Right lobe of liver (tissue), 4 donors: Measurements from ENCODE around the gene HLA-DPB1.

Experiments used
- POLR2A ChIP-seq: fragments of 450-650 bp; IDR thresholded peaks from one replicate; pipeline ENCODE4 v1.6.1; 2017; ENCODE audit warnings: antibody characterized with exemption, mild to moderate bottlenecking
- TF ChIP-seq, protein P1 (sequence below), 4 donors: fragments of 200-600 bp in 3 of 4; fragments of 450-650 bp in 1 of 4; IDR thresholded peaks; one replicate each; pipeline versions ENCODE4 v1.5.1 to v1.8.0; 2016 to 2022; ENCODE audit warnings: antibody characterized with exemption in 4 of 4, mild to moderate bottlenecking in 2 of 4
- donor health status: DM: no; HTN: no; CAD: no.
- donor health status: DM: no; HTN: no; CAD: no.
- donor health status: DM: no; HTN: yes; CAD: no.

DNA sequence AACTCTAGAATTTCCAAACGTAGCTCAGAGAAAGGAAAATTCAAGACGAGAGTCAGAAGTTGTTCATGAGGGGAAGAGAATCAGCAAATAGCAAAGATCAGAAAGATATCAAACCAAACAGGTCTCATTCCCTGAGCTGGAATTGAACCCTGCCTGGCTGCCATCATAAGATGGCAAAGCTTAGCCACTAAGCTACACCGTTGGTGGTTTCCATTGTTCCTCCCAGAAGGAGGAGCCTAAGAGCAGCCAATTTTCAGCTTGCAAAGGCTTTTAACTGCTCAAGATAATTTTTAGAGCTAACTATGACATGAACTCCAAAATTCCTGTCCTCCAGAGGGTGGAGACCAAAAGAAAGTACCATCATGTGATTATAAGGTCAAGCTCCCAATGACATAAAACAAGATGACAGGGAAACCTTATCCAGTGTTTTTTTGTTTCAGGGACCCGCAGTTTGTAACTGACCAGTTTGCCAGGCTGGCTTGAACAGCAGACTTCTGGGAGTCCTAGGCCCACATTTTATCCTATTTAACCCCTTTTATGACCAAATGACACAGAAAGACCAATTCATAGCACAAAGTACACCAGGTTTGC is 60.6 kb downstream of the HLA-DPB1 start:
- TF ChIP-seq, protein P1, sequence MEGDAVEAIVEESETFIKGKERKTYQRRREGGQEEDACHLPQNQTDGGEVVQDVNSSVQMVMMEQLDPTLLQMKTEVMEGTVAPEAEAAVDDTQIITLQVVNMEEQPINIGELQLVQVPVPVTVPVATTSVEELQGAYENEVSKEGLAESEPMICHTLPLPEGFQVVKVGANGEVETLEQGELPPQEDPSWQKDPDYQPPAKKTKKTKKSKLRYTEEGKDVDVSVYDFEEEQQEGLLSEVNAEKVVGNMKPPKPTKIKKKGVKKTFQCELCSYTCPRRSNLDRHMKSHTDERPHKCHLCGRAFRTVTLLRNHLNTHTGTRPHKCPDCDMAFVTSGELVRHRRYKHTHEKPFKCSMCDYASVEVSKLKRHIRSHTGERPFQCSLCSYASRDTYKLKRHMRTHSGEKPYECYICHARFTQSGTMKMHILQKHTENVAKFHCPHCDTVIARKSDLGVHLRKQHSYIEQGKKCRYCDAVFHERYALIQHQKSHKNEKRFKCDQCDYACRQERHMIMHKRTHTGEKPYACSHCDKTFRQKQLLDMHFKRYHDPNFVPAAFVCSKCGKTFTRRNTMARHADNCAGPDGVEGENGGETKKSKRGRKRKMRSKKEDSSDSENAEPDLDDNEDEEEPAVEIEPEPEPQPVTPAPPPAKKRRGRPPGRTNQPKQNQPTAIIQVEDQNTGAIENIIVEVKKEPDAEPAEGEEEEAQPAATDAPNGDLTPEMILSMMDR (IDR thresholded peaks at IDR 0.05): no peak
- no peak for TF ChIP-seq POLR2A
